Mesodermal cell (in vitro differentiated cells): ENCODE data around the gene TMEM176A.

Source experiments
- H3K27ac ChIP-seq: 2 replicates; pipeline ENCODE4 v1.7.0; 2013; ENCODE audit warnings: mild to moderate bottlenecking, low read depth, low read length, moderate library complexity; ENCODE audit not compliant: severe bottlenecking
- H3K36me3 ChIP-seq: 2 replicates; pipeline ENCODE4 v1.7.1; 2013; ENCODE audit warnings: mild to moderate bottlenecking, low read length, moderate library complexity; ENCODE audit not compliant: control insufficient read depth, insufficient read depth
- H3K4me1 ChIP-seq: one replicate; pipeline ENCODE4 v1.7.1; 2013; ENCODE audit warnings: mild to moderate bottlenecking, low read length; ENCODE audit not compliant: insufficient read depth, control insufficient read depth, poor library complexity, severe bottlenecking
- H3K4me3 ChIP-seq: 2 replicates; pipeline ENCODE4 v1.7.0; 2013; ENCODE audit warnings: low read length, control low read depth, mild to moderate bottlenecking; ENCODE audit not compliant: insufficient read depth, poor library complexity, severe bottlenecking; ENCODE audit errors: extremely low read depth
- H3K9me3 ChIP-seq: 2 replicates; pipeline ENCODE4 v1.7.1; 2013; ENCODE audit warnings: mild to moderate bottlenecking, low read length, moderate library complexity; ENCODE audit not compliant: control insufficient read depth
- WGBS, 2 experiments: methylation state at CpG; one replicate each; pipeline ENCODE4 v1.1.5; 2013; ENCODE audit warnings: missing lambda C conversion rate in 2 of 2; ENCODE audit not compliant: insufficient coverage in 2 of 2; 5-methylcytosine and 5-hydroxymethylcytosine counted together

The TMEM176A gene

DNA sequence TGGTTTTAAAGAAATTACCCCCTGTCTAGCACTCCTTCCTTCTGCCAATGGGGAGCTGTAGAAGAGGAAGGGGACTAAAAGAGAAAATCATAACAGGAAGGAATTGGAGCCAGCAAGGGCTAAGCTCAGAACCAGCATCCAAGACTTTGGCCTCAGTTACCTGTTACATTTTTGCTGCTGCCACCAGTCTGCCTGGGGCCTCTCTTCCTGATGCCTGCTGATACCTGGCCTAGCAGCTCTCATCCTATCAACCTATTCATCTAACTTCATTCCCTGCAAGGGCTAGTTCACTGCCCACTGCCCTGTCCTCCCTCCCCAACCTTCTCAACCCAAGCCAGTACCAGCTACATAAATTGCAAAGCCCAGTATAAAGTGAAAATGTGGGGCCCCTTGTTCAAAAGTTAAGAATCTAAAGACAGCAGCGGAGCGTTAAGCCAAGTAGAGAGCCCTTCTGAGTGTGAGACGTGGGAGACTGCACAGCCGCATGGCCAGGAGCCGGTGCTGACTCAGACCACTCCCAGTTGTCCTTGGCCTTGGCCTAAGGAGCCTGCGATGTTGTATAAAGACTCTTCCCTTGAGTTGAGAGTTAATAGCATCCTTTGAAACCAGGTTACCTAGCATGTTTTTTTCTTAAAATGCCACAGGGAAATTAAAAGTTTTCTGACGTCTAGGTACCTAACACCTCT is 38.5 kb downstream of the TMEM176A start:
- H3K27ac ChIP-seq, result no peak overlapping the region
- H3K4me3 ChIP-seq, result no peak overlapping the region
- 85 to 89% methylated on average over 6 of the region's 7 CpGs for WGBS, 2 experiments
- H3K36me3 ChIP-seq, result no peaks in the 10 kb centered on the region
- H3K4me1 ChIP-seq, result no peaks in the 10 kb centered on the region
- no peaks in the 10 kb centered on the region for H3K9me3 ChIP-seq

DNA sequence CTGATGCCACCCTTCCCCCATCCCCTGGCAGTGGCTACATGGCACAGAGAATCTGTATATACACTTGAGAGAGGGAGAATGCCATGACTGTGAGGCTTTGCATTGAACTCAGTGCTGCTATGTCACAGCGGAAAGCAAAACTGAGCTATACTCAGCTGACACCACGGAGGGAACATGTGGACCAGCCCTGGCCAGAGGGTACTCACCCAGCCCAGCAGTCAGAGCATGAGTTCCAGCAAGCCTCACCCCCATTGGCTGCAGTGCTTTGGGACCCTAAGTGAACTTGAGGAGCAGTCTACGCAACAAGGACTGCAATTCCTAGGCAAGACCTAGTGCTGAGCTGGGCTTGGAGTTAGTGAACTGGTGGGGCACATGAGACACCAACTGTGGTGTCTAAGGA is 41.4 kb downstream of the TMEM176A start:
- WGBS, 2 experiments, result 90 to 96% methylated on average over 3 of the region's 3 CpGs
- Histone ChIP-seq H3K36me3 (no peaks in the 10 kb centered on the region), H3K4me3 (no peak overlapping the region), H3K9me3 (no peaks in the 10 kb centered on the region), H3K27ac (no peak overlapping the region), H3K4me1 (no peaks in the 10 kb centered on the region)

DNA sequence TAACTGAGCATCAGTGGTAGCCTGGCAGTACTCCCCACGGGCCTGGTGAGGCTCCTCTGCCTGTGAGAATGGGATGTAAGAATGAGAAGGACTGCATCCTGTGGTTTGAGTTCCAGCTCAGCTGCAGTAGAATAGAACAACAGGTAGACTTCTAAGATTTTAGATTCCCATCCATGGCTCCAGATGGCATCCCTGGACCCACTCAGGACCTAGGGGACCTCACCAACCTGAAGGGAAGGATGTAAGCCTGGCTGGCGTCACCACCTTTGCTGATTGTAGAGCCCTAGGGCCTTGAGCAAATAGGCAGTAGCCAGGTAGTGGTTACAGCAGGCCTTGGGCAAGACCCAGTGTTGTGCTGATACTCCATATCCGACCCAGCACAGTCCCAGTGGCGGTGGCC is 42.1 kb downstream of the TMEM176A start:
- Histone ChIP-seq H3K9me3 (no peaks in the 10 kb centered on the region), H3K36me3 (no peaks in the 10 kb centered on the region), H3K4me1 (no peaks in the 10 kb centered on the region), H3K4me3 (no peak overlapping the region), H3K27ac (no peak overlapping the region)
- 88% methylated on average over 4 of the region's 4 CpGs; no CpG with 5 or more reads in 1 of the 2 experiments for WGBS, 2 experiments

DNA sequence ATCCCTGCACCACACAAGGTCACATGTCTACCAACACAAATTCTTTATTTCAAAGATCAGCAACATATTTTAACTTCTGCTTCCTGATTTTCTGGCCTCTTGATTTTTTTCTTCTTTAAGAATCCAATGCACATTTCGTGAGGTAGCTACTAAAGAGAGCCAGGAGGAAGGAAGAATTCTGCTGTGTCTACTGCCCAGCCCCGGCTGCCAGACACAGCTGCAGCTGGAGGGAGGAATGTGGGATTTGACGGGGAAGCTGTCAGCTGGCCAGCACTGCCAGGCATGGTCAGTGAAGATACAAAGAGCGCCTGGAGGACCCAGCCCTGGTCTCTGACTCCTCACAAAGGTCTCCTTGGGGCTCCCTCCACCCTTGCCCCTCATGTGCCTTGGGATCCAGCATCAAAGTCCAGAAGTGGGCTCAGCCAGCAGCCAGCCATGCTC is 44.9 kb downstream of the TMEM176A start:
- no peak overlapping the region for H3K27ac ChIP-seq

DNA sequence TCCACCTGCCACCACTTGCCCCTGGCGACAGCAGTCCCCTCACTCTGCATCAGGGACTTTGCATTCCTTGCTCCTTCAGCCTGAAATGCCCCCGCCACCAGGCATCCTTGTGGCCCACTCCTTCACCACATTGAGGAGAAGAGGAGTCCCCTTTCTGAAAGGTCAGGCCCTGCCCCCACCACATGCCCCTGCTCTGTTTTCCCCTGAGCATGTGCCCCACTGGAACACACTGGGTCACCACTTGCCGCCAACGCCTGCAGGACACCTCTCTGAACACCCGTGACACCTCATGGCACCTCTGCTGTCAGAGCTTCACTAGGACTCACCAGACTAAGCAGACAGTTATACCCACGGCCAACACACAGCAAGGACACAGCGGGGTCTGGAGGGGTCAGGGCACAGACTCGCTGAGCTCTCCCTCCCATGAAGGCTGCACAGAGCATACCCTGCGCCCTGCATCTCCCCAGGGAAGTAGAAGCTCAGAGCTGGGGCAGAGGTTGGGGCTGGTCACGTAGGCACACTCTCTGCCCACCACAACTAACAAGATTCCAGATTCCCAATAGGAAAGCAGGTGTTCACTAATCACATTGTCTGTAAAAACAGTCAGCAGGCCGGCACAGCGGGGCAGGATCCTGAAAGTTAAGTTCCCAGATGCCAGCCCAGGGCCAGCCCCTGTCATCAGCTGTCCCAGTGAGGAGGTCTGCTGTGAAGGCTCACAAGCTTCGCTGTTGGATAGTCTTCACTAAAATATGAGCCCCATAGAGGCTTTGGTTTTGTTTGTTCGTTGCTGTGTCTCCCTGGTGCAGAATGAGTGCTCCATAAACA is 45.9 kb downstream of the TMEM176A start:
- Histone ChIP-seq H3K27ac (no peak overlapping the region), H3K4me3 (no peak overlapping the region), H3K9me3 (no peaks in the 10 kb centered on the region), H3K36me3 (no peaks in the 10 kb centered on the region), H3K4me1 (no peaks in the 10 kb centered on the region)
- WGBS, 2 experiments, result 89 to 96% methylated on average over 10 to 12 of the region's 14 CpGs

More for the DNA sequence above, 44.9 kb downstream of the TMEM176A start:
- Histone ChIP-seq H3K4me3 (no peak overlapping the region), H3K4me1 (no peaks in the 10 kb centered on the region), H3K36me3 (no peaks in the 10 kb centered on the region), H3K9me3 (no peaks in the 10 kb centered on the region)
- 56 to 67% methylated on average over 3 of the region's 4 CpGs for WGBS, 2 experiments

DNA sequence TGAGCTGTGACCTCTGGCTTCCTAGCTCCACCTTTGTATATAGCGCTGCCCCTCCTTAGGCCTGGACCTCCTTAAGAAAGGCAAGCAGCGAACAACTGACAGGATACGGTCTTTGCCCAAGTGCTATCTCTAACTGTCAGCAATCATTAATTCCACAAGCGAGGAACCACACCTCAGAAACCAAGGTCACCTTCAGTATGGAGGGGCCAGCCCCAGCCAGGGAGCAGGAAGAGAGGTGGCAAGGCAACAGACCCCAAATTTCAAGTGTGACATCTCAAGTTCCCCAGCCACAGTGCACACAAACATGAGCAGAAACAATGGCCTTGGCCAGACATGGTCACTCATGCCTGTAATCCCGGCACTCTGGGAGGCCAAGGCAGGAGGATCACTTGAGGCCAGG is 47.0 kb downstream of the TMEM176A start:
- H3K27ac ChIP-seq, result no peak overlapping the region
- H3K36me3 ChIP-seq, result no peaks in the 10 kb centered on the region
- H3K4me3 ChIP-seq, result no peak overlapping the region
- H3K9me3 ChIP-seq, result no peaks in the 10 kb centered on the region
- no peaks in the 10 kb centered on the region for H3K4me1 ChIP-seq
- WGBS, 2 experiments, result 92 to 98% methylated on average over 2 to 5 of the region's 5 CpGs

DNA sequence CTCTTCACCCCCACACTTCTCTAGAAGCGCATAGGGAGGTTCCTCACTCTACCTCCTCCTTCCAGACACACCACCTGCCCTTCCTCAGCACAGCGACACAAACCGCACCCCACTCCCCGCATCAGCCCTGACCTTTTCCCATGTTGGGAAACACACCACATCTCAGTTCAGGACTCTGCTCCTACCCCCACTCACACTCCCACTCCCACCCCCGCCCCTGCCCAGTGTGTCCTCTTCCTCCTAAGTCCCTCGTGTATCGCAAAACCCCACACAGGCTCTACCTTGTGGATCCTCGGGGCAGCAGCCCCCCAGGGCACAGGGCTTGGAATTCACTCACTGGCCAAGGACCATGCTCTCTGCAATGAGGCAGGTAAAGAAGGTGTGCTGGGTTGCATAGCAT is 47.5 kb downstream of the TMEM176A start:
- WGBS, 2 experiments, result 91 to 98% methylated on average over 5 to 8 of the region's 8 CpGs
- Histone ChIP-seq H3K36me3 (no peaks in the 10 kb centered on the region), H3K4me3 (no peak overlapping the region), H3K27ac (no peak overlapping the region), H3K9me3 (no peaks in the 10 kb centered on the region), H3K4me1 (no peaks in the 10 kb centered on the region)

DNA sequence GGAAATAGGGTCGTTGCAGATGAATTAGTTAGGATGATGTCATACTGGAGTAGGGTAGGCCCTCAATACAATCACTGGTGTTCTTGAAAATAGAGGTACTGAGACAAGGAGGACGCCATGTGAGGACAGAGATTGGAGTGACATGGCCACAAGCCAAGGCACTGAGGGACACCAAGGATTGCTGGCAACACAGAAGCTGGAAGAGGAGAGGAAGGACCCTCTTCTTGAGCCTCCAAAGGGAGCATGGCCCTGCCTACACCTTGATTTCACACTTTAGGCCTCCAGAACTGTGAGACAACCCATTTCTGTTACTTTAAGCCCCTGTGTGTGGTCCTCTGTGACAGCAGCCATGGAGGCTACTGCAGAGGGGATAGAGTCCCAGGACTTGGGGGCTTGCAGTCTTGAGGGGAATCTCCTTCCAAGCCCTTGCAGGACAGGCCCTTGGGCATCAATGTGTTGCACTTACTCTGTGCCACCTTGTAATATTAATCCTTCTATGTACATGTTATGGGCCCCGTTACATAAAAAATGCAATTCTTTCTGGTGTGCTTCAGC is 48.1 kb downstream of the TMEM176A start:
- WGBS, 2 experiments, result 89 to 91% methylated on average over 2 to 3 of the region's 3 CpGs

DNA sequence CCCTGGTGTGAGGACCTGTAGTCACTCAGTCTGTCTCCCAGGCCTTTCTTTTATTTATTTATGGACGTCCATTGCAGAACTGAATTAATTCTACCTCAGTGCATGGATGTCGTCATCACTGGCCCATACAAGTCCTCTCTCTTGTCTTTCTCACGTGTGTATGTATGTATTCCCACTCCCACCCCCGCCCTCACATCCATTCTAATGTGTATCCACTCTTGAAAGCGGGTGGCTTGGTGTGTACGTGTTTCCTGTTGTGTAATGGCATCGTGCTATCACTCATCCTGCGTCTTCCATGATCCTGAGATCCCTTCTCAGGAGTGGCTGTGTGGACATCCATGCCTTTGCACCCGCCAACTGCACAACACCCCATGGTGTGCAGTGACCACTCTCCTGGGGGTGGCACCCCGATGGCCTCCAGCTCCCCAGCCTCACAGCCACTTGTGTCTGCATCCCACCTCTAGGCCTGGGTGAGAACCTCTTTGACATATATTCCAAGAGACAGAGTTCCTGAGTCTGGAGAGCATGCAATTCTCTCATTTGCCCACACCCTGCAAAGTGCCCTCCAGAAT is 48.7 kb downstream of the TMEM176A start:
- 89 to 91% methylated on average over 5 to 8 of the region's 10 CpGs for WGBS, 2 experiments
- H3K27ac ChIP-seq, result no peak overlapping the region
- no peaks in the 10 kb centered on the region for H3K4me1 ChIP-seq
- H3K9me3 ChIP-seq, result no peaks in the 10 kb centered on the region
- H3K36me3 ChIP-seq, result no peaks in the 10 kb centered on the region
- H3K4me3 ChIP-seq, result no peak overlapping the region

More for the DNA sequence above, 48.1 kb downstream of the TMEM176A start:
- H3K27ac ChIP-seq, result no peak overlapping the region
- H3K4me3 ChIP-seq, result no peak overlapping the region
- H3K36me3 ChIP-seq, result no peaks in the 10 kb centered on the region
- no peaks in the 10 kb centered on the region for H3K9me3 ChIP-seq
- no peaks in the 10 kb centered on the region for H3K4me1 ChIP-seq

DNA sequence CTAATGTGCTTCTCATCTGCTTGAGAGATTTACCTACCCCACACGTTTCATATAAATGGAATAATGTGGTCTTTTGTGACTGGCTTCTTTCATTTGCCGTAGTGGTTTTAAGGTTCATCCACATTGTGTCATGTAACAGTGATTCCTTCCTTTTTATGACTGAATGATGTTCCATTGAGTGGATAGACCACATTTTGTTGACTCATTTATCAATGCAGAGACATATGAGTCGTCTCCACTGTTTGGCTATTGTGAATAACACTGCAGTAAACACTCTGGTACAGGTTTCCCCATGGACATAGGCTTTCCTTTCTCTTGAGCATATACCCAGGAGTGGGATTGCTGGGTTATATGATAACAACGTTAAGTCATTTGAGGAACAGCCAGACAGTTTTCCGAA is 49.7 kb downstream of the TMEM176A start:
- no peaks in the 10 kb centered on the region for H3K4me1 ChIP-seq
- H3K9me3 ChIP-seq, result no peaks in the 10 kb centered on the region
- no peaks in the 10 kb centered on the region for H3K36me3 ChIP-seq
- no peak overlapping the region for H3K4me3 ChIP-seq
- H3K27ac ChIP-seq, result no peak overlapping the region
- 81 to 86% methylated on average over 1 to 2 of the region's 5 CpGs for WGBS, 2 experiments
